GM10248 (cell line): Measurements from ENCODE around the gene NFKBIZ.

Source experiments
- CTCF ChIA-PET: fragments of 300-600 bp; sonication (Branson Sonifier 250); formaldehyde crosslinking; extraction: SDS; loops from one replicate; lab custom pipeline; 2021; ENCODE audit warnings: antibody characterized with exemption; lab: Yijun Ruan, JAX
- POLR2A ChIA-PET: fragments of 350-650 bp; sonication (Branson Sonifier 250); formaldehyde crosslinking; extraction: SDS; loops from one replicate; lab custom pipeline; 2020; ENCODE audit warnings: antibody characterized with exemption; lab: Yijun Ruan, JAX
- DNase-seq: peaks from one replicate; pipeline ENCODE4 v3.0.0; 2012; ENCODE audit errors: extremely low spot score
- CTCF ChIP-seq: IDR thresholded peaks from 2 replicates; pipeline ENCODE4 v1.5.1; 2012; ENCODE audit warnings: mild to moderate bottlenecking, low read depth; ENCODE audit errors: extremely low read depth, missing control alignments, control extremely low read depth

The NFKBIZ gene

GRCh38 chr3:101806491-101806890 is 42.8 kb upstream of the NFKBIZ start:
- POLR2A ChIA-PET = no interaction called here
- no peak for DNase-seq
- CTCF ChIA-PET = interaction anchor here (1.1 to 16.3 kb wide), 5 partner anchors 8 to 420 kb away, joined by 3 to 443 read pairs (median 8); no protein-coding TSS in a partner anchor
- no peak for TF ChIP-seq CTCF

GRCh38 chr3:101807888-101808287 is 41.4 kb upstream of the NFKBIZ start:
- POLR2A ChIA-PET = interaction anchor here (1.2 kb wide), 1 partner anchor 42 kb away, joined by 4 read pairs; the partner anchor contains the start of gene NFKBIZ
- no peak for DNase-seq
- TF ChIP-seq CTCF = no peak
- CTCF ChIA-PET = interaction anchor here (0.7 to 16.3 kb wide), 11 partner anchors 9 to 729 kb away, joined by 3 to 443 read pairs (median 3); no protein-coding TSS in a partner anchor

GRCh38 chr3:101809178-101810021 is 39.9 kb upstream of the NFKBIZ start:
- POLR2A ChIA-PET = no interaction called here
- TF ChIP-seq CTCF = peak; percentile 69
- peak; percentile 44 for DNase-seq
- CTCF ChIA-PET = interaction anchor here (0.6 to 16.3 kb wide), 18 partner anchors 8 to 729 kb away, joined by 3 to 443 read pairs (median 5); partner anchors contain the start of gene NFKBIZ

GRCh38 chr3:101810022-101810418 is 39.3 kb upstream of the NFKBIZ start:
- ChIA-PET POLR2A (no interaction called here), CTCF (interaction anchor here (0.6 to 16.3 kb wide), 15 partner anchors 8 to 728 kb away, joined by 3 to 443 read pairs (median 5); partner anchors contain the start of gene NFKBIZ)
- TF ChIP-seq CTCF = no peak
- no peak for DNase-seq

- no peak for TF ChIP-seq CTCF
- ChIA-PET POLR2A (no interaction called here), CTCF (interaction anchor here (1.0 to 16.3 kb wide), 9 partner anchors 10 to 414 kb away, joined by 3 to 443 read pairs (median 6); no protein-coding TSS in a partner anchor)
- DNase-seq = no peak
Measured at GRCh38 chr3:101811875-101812274, 37.4 kb upstream of the NFKBIZ start.

GRCh38 chr3:101812895-101813294 is 36.4 kb upstream of the NFKBIZ start:
- ChIA-PET POLR2A (no interaction called here), CTCF (interaction anchor here (0.6 to 16.3 kb wide), 12 partner anchors 10 to 413 kb away, joined by 3 to 443 read pairs (median 5); no protein-coding TSS in a partner anchor)
- no peak for DNase-seq
- TF ChIP-seq CTCF = no peak
